Neural progenitor cell (in vitro differentiated cells): ENCODE measurements around the gene ERMN. TPM values are rescaled to one million over a fixed set of nuclear protein-coding genes. Genes with fewer than 3 reads are reported as not detected.

Experiments
- DNase-seq: peaks from one replicate; pipeline ENCODE4 v3.0.0-alpha.2; 2016; ENCODE audit warnings: low spot score
- H2AFZ ChIP-seq: fragments of 200-600 bp; sonication (generic); replicated peaks from 2 replicates; pipeline ENCODE4 v1.6.1; 2016; ENCODE audit warnings: antibody characterized with exemption
- H3F3A ChIP-seq: fragments of 200-600 bp; sonication (generic); 2 replicates; pipeline ENCODE4 v1.6.1; 2016; ENCODE audit warnings: antibody characterized with exemption, low read depth
- H3K27ac ChIP-seq: fragments of 200-600 bp; sonication (generic); 2 replicates; pipeline ENCODE4 v1.5.1; 2016; ENCODE audit warnings: mild to moderate bottlenecking
- H3K27me3 ChIP-seq: fragments of 200-600 bp; sonication (generic); 2 replicates; pipeline ENCODE4 v1.6.1; 2016; ENCODE audit warnings: mild to moderate bottlenecking, moderate library complexity
- H3K36me3 ChIP-seq: fragments of 200-600 bp; sonication (generic); 2 replicates; pipeline ENCODE4 v1.5.1; 2016
- H3K4me1 ChIP-seq: fragments of 200-600 bp; sonication (generic); 2 replicates; pipeline ENCODE4 v1.6.1; 2016; ENCODE audit warnings: mixed run types
- H3K4me2 ChIP-seq: fragments of 200-600 bp; sonication (generic); 2 replicates; pipeline ENCODE4 v1.6.1; 2016
- H3K4me3 ChIP-seq: fragments of 200-600 bp; sonication (generic); 2 replicates; pipeline ENCODE4 v1.5.1; 2016
- H3K79me2 ChIP-seq: fragments of 200-600 bp; sonication (generic); 2 replicates; pipeline ENCODE4 v1.6.1; 2016; ENCODE audit warnings: low read depth
- H3K9ac ChIP-seq: fragments of 200-600 bp; sonication (generic); 2 replicates; pipeline ENCODE4 v1.6.1; 2016
- H3K9me3 ChIP-seq: fragments of 200-600 bp; sonication (generic); 2 replicates; pipeline ENCODE4 v1.5.1; 2016; ENCODE audit warnings: low read depth
- H4K20me1 ChIP-seq: fragments of 200-600 bp; sonication (generic); 2 replicates; pipeline ENCODE4 v1.6.1; 2016; ENCODE audit warnings: low read depth
- H3K27ac Mint-ChIP-seq: 3 replicates; pipeline ENCODE4 v1.8.0; 2021; ENCODE audit warnings: mixed read lengths
- H3K27me3 Mint-ChIP-seq: 2 replicates; pipeline ENCODE4 v1.8.0; 2022; ENCODE audit warnings: low read depth, mild to moderate bottlenecking, inconsistent platforms, moderate library complexity, mixed read lengths; ENCODE audit not compliant: insufficient read depth
- H3K36me3 Mint-ChIP-seq: 3 replicates; pipeline ENCODE4 v1.8.0; 2021; ENCODE audit warnings: mixed read lengths
- H3K4me1 Mint-ChIP-seq: 3 replicates; pipeline ENCODE4 v1.8.0; 2021; ENCODE audit warnings: mixed read lengths
- H3K4me3 Mint-ChIP-seq: 3 replicates; pipeline ENCODE4 v1.8.0; 2021; ENCODE audit warnings: mild to moderate bottlenecking, moderate library complexity, mixed read lengths
- H3K9me3 Mint-ChIP-seq: 3 replicates; pipeline ENCODE4 v1.8.0; 2020; ENCODE audit warnings: mixed read lengths
- CTCF ChIP-seq: fragments of 200-600 bp; sonication (generic); IDR thresholded peaks from 2 replicates; pipeline ENCODE4 v1.5.1; 2017; ENCODE audit warnings: antibody characterized with exemption, mild to moderate bottlenecking
- EZH2 ChIP-seq: fragments of 200-600 bp; sonication (generic); IDR thresholded peaks from 2 replicates; pipeline ENCODE4 v1.6.1; 2017; ENCODE audit warnings: antibody characterized with exemption, mild to moderate bottlenecking, moderate library complexity
- EZH2phosphoT487 ChIP-seq: fragments of 200-600 bp; sonication (generic); IDR thresholded peaks from 2 replicates; pipeline ENCODE4 v1.6.1; 2017; ENCODE audit warnings: antibody characterized with exemption
- total RNA-seq: library from RNA; depleted of rRNA; stranded (reverse); fragments of >200 nt; gene quantifications from 2 replicates; pipeline ENCODE4 v1.2.3, GENCODE V29; 2015; ENCODE audit warnings: low replicate concordance

Gene ERMN
- total RNA-seq, 1 donor from 2014 or later, result 2.2 TPM

GRCh38 chr2:157321466-157321865 is 4.2 kb downstream of the ERMN start:
- Histone ChIP-seq H3K4me3 (no peak overlapping the region), H3F3A (peaks cover 31% of the 10 kb centered on the region), H4K20me1 (no peaks in the 10 kb centered on the region), H3K27ac (no peak overlapping the region), H3K9ac (no peak overlapping the region), H3K9me3 (no peaks in the 10 kb centered on the region), H3K4me2 (peak overlapping the region; percentile 51), H3K4me1 (peaks cover 57% of the 10 kb centered on the region), H2AFZ (no peak overlapping the region), H3K27me3 (no peaks in the 10 kb centered on the region), H3K79me2 (no peaks in the 10 kb centered on the region), H3K36me3 (no peaks in the 10 kb centered on the region)
- no peaks in the 10 kb centered on the region for H3K36me3 Mint-ChIP-seq
- H3K9me3 Mint-ChIP-seq, result no peaks in the 10 kb centered on the region
- no peaks in the 10 kb centered on the region for H3K27me3 Mint-ChIP-seq
- peaks cover 16% of the 10 kb centered on the region for H3K4me1 Mint-ChIP-seq
- no peak overlapping the region for H3K27ac Mint-ChIP-seq
- TF ChIP-seq EZH2 (no peak), EZH2phosphoT487 (no peak), CTCF (no peak)
- H3K4me3 Mint-ChIP-seq, result no peak overlapping the region
- no peak for DNase-seq

- Histone ChIP-seq H3K27me3 (no peaks in the 10 kb centered on the region), H3K79me2 (no peaks in the 10 kb centered on the region), H3K36me3 (no peaks in the 10 kb centered on the region), H3K9me3 (no peaks in the 10 kb centered on the region), H3F3A (peaks cover 23% of the 10 kb centered on the region), H3K27ac (no peak overlapping the region), H3K4me2 (peak overlapping the region; percentile 51), H2AFZ (no peak overlapping the region), H3K4me3 (no peak overlapping the region), H3K9ac (no peak overlapping the region), H3K4me1 (peaks cover 50% of the 10 kb centered on the region), H4K20me1 (no peaks in the 10 kb centered on the region)
- Mint-ChIP-seq H3K4me1 (peaks cover 8% of the 10 kb centered on the region), H3K4me3 (no peak overlapping the region), H3K27me3 (no peaks in the 10 kb centered on the region), H3K36me3 (no peaks in the 10 kb centered on the region), H3K9me3 (no peaks in the 10 kb centered on the region), H3K27ac (no peak overlapping the region)
- TF ChIP-seq EZH2phosphoT487 (no peak), CTCF (no peak), EZH2 (no peak)
- DNase-seq, result no peak
Observed at GRCh38 chr2:157320409-157320808, 5.2 kb downstream of the ERMN start.

GRCh38 chr2:157319795-157320194 is 5.8 kb downstream of the ERMN start:
- no peak overlapping the region for H3K27ac Mint-ChIP-seq
- H3K27me3 ChIP-seq, result no peaks in the 10 kb centered on the region
- peaks cover 44% of the 10 kb centered on the region for H3K4me1 ChIP-seq
- H3K27ac ChIP-seq, result no peak overlapping the region
- H2AFZ ChIP-seq, result no peak overlapping the region
- peaks cover 17% of the 10 kb centered on the region for H3F3A ChIP-seq
- no peaks in the 10 kb centered on the region for H3K9me3 Mint-ChIP-seq
- no peak overlapping the region for H3K9ac ChIP-seq
- no peaks in the 10 kb centered on the region for H3K27me3 Mint-ChIP-seq
- H3K4me3 ChIP-seq, result no peak overlapping the region
- no peaks in the 10 kb centered on the region for H3K79me2 ChIP-seq
- no peaks in the 10 kb centered on the region for H4K20me1 ChIP-seq
- DNase-seq, result no peak
- TF ChIP-seq CTCF (no peak), EZH2phosphoT487 (no peak), EZH2 (no peak)
- H3K4me3 Mint-ChIP-seq, result no peak overlapping the region
- no peaks in the 10 kb centered on the region for H3K36me3 ChIP-seq
- peak overlapping the region; percentile 51 for H3K4me2 ChIP-seq
- H3K9me3 ChIP-seq, result no peaks in the 10 kb centered on the region
- peaks cover 4% of the 10 kb centered on the region for H3K4me1 Mint-ChIP-seq
- H3K36me3 Mint-ChIP-seq, result no peaks in the 10 kb centered on the region
